K562 (cell line): ENCODE results near the gene HEXIM2. TPM values are rescaled to one million over a fixed set of nuclear protein-coding genes. Genes with fewer than 3 reads are reported as not detected.
"Not testable (repeated sequence)": the region's sequence is repeated elsewhere in the genome, so short reads cannot be mapped to it uniquely, and the experiment has no call there.

Source experiments
- ATAC-seq: fragments of 200-7000 bp; cut with Tn5 transposase; 3 replicates; pipeline ENCODE4 v1.9.1; 2020; ENCODE audit warnings: moderate library complexity
- BruUV-seq: library from RNA; stranded (reverse); fragments of 400-500 nt; replicated peaks from 2 replicates; lab custom pipeline; 2021; lab: Mats Ljungman, UMichigan
- CTCF ChIA-PET: fragments of 300-600 bp; formaldehyde crosslinking; extraction: SDS; loops from one replicate; lab custom pipeline; 2021; ENCODE audit warnings: low intra/inter-chr PET ratio; lab: Yijun Ruan, JAX
- POLR2A ChIA-PET: fragments of 300-600, 350-650 bp; sonication (Branson Sonifier 250); formaldehyde crosslinking; extraction: SDS; loops from one replicate; lab custom pipeline; 2021; ENCODE audit warnings: antibody characterized with exemption, inconsistent platforms; lab: Yijun Ruan, JAX
- DNase-seq, 4 experiments: peaks; one replicate each; pipeline versions ENCODE4 v3.0.0 to v3.0.0-alpha.2; 2011 to 2018; ENCODE audit warnings: low spot score in 3 of 4, mixed read lengths in 3 of 4; ENCODE audit errors: extremely low read depth in 1 of 4
- FAIRE-seq: peaks from 2 replicates; lab custom pipeline; 2011; peaks lifted over from hg19 to GRCh38; lab: Jason Lieb, UNC
- H2AFZ ChIP-seq: 2 replicates; pipeline ENCODE4 v1.6.0; 2011; ENCODE audit warnings: low read depth, low read length, control low read depth, inconsistent platforms
- H3K27ac ChIP-seq: fragments of 200-600 bp; 3 replicates; pipeline ENCODE4 v1.8.0; 2011; ENCODE audit warnings: low read depth, mild to moderate bottlenecking, control low read depth, inconsistent platforms, low read length, moderate library complexity, mixed read lengths; ENCODE audit errors: extremely low read depth
- H3K27me3 ChIP-seq, 2 experiments: fragments of 300-600 bp in 1 of 2; 2 replicates in 1 of 2; 3 replicates in 1 of 2; pipeline versions ENCODE4 v1.6.0 to v1.8.0; 2011; ENCODE audit warnings: inconsistent platforms in 2 of 2, low read length in 2 of 2, mild to moderate bottlenecking in 1 of 2, mixed read lengths in 1 of 2, moderate library complexity in 1 of 2; ENCODE audit not compliant: control insufficient read depth in 2 of 2, insufficient read depth in 2 of 2
- H3K36me3 ChIP-seq: fragments of 300-600 bp; 3 replicates; pipeline ENCODE4 v1.8.0; 2011; ENCODE audit warnings: mild to moderate bottlenecking, low read length, inconsistent platforms; ENCODE audit not compliant: control insufficient read depth, insufficient read depth
- H3K4me1 ChIP-seq, 2 experiments: fragments of 200-600 bp in 1 of 2; replicated peaks in 1 of 2; 2 replicates in 1 of 2; 3 replicates in 1 of 2; pipeline versions ENCODE4 v1.5.1 to v1.8.0; 2011; ENCODE audit warnings: inconsistent platforms in 2 of 2, low read length in 2 of 2, mild to moderate bottlenecking in 1 of 2, mixed read lengths in 1 of 2, moderate library complexity in 1 of 2; ENCODE audit not compliant: control insufficient read depth in 2 of 2, insufficient read depth in 2 of 2
- H3K4me2 ChIP-seq: 2 replicates; pipeline ENCODE4 v1.6.1; 2011; ENCODE audit warnings: low read length, control low read depth, inconsistent platforms, mixed read lengths; ENCODE audit not compliant: insufficient read depth
- H3K4me3 ChIP-seq: fragments of 200-600 bp; sonication (generic), shearing (Covaris generic); 2 replicates; pipeline ENCODE4 v1.5.1; 2016; ENCODE audit warnings: control low read depth, inconsistent platforms
- H3K79me2 ChIP-seq: fragments of 200-600 bp; 3 replicates; pipeline ENCODE4 v1.8.0; 2011; ENCODE audit warnings: low read length, inconsistent platforms; ENCODE audit not compliant: control insufficient read depth, insufficient read depth
- H3K9ac ChIP-seq, 2 experiments: 2 replicates each; pipeline versions ENCODE4 v1.6.0 to v1.6.1; 2011; ENCODE audit warnings: low read depth in 2 of 2, low read length in 2 of 2, control low read depth in 1 of 2, inconsistent platforms in 1 of 2, mild to moderate bottlenecking in 1 of 2, mixed read lengths in 1 of 2; ENCODE audit not compliant: insufficient read depth in 1 of 2
- H3K9me1 ChIP-seq: one replicate; pipeline ENCODE4 v1.6.0; 2011; ENCODE audit warnings: inconsistent platforms, mild to moderate bottlenecking, low read length, moderate library complexity; ENCODE audit not compliant: control insufficient read depth, insufficient read depth
- H3K9me3 ChIP-seq: replicated peaks from 2 replicates; pipeline ENCODE4 v1.5.1; 2011; ENCODE audit warnings: low read depth, low read length, inconsistent platforms; ENCODE audit not compliant: control insufficient read depth, insufficient read depth
- H4K20me1 ChIP-seq: replicated peaks from 2 replicates; pipeline ENCODE4 v1.6.1; 2011; ENCODE audit warnings: low read length, inconsistent platforms, mixed read lengths; ENCODE audit not compliant: control insufficient read depth, insufficient read depth
- CEBPB ChIP-seq: fragments of 450-650 bp; IDR thresholded peaks from 2 replicates; pipeline ENCODE4 v1.6.1; 2016; ENCODE audit warnings: missing genetic modification characterization, missing compliant biosample characterization
- CEBPG ChIP-seq, 3 experiments: fragments of 200-800 bp in 1 of 3; sonication (Bioruptor generic) in 1 of 3; sonication (generic) in 1 of 3; formaldehyde crosslinking in 1 of 3; IDR thresholded peaks in 2 of 3; conservative IDR thresholded peaks in 1 of 3; 2 replicates each; pipeline versions ENCODE4 v1.6.1 to v1.8.0; 2016 to 2022; ENCODE audit warnings: missing compliant biosample characterization in 2 of 3, missing genetic modification characterization in 2 of 3, mild to moderate bottlenecking in 1 of 3, missing genetic modification reagents in 1 of 3
- WGBS: fragments of 100-300 bp; shearing (Covaris generic); methylation state at CpG from one replicate; pipeline ENCODE4 v1.1.6; 2016; ENCODE audit warnings: low coverage, mixed read lengths; ENCODE audit not compliant: insufficient coverage; ENCODE audit errors: missing lambda C conversion rate; 5-methylcytosine and 5-hydroxymethylcytosine counted together
- in situ Hi-C: fragments of 300-500 bp; cut with MboI; formaldehyde crosslinking; loops from 4 replicates; pipeline ENCODE4 v1.15.0; 2018; ENCODE audit warnings: inconsistent platforms, mixed read lengths
- intact Hi-C: fragments of 100-400 bp; cut with micrococcal nuclease; formaldehyde crosslinking; loops from 2 replicates; pipeline ENCODE4 v1.14.2; 2022
- polyA plus RNA-seq, 8 experiments: library from polyadenylated mRNA; depleted of rRNA in 4 of 8; stranded (reverse) in 5 of 8; unstranded in 3 of 8; fragments of >200 nt; fragmentation: Nextera tagmentation in 2 of 8; fragmentation: Illumina TruSeq in 1 of 8; extraction: Ambion mirVana in 2 of 8; extraction: Trizol in 1 of 8; gene quantifications; 2 replicates each; pipeline versions ENCODE4 v1.2.1 to v1.2.3, GENCODE V29; 2011 to 2014; ENCODE audit warnings: inconsistent platforms in 1 of 8, missing spikeins in 1 of 8
- total RNA-seq, 7 experiments: library from RNA; depleted of rRNA in 6 of 7; stranded (reverse); fragments of >200 nt in 6 of 7; fragmentation: Illumina TruSeq in 2 of 7; extraction: Trizol in 2 of 7; gene quantifications; 2 replicates each; pipeline versions ENCODE4 v1.2.1 to v1.2.3, GENCODE V29; 2011 to 2021; ENCODE audit warnings: low replicate concordance in 1 of 7

HEXIM2 gene
- total and polyA plus RNA-seq, 9 of the 15 experiments (the other 6 are each of a cell fraction or from before 2014, with no cell fraction given) = 0.69 to 3.4 (median 1.1) TPM; not detected in 2

DNA sequence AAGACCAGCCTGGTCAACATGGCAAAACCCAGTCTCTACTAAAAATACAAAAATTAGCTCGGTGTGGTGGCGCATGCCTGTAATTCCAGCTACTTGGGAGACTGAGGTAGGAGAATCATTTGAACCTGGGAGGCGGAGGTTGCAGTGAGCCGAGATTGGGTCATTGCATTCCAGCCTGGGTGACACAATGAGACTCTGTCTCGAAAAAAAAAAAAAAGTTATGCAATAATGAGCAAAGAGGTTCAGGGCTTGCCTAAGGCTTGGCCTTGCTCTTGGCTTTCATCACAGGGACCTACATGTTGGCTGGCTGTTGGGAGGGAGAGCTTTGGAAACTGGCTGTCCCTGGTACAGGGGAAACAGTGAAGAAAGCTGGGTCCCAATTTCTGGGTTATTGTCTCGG, 40.2 kb downstream of the HEXIM2 start:
- H2AFZ ChIP-seq, H3K36me3 ChIP-seq, H3K27ac ChIP-seq, BruUV-seq, H3K79me2 ChIP-seq, H3K9ac ChIP-seq, H3K9me1 ChIP-seq, H3K4me2 ChIP-seq, intact Hi-C loops, H3K9me3 ChIP-seq, H3K27me3 ChIP-seq, FAIRE-seq, H3K4me3 ChIP-seq, in situ Hi-C loops, ATAC-seq, H4K20me1 ChIP-seq, DNase-seq: not testable (repeated sequence)
- peaks cover 12 to 13% of the 10 kb centered on the region in 2 experiments for H3K4me1 ChIP-seq
- 72% methylated on average over 5 of the region's 6 CpGs for WGBS
- TF ChIP-seq CEBPG (CRISPR knock-in tag; IDR thresholded peaks at IDR 0.05) (peak; percentile 36; the same call in 1 of the 2 replicates), CEBPG (tag; conservative IDR thresholded peaks at IDR 0.05 in 1 of 2, IDR thresholded peaks at IDR 0.05 in 1 of 2) (peak; percentile 65 to 69), CEBPB (tag) (peak; percentile 69)
- CTCF ChIA-PET = interaction anchor here (0.6 kb wide), 1 partner anchor 989 kb away, joined by 3 read pairs; no protein-coding TSS in a partner anchor
- POLR2A ChIA-PET = interaction anchor here (6.7 kb wide), 1 partner anchor 52 kb away, joined by 137 read pairs; the partner anchor contains the start of gene HEXIM1
